BLaER1 treated with 17β-estradiol and CSF1 and Interleukin-3, amounts not matched to agents 10 nM and 100 nM (cell line): ENCODE measurements around the gene ZMAT3.

Source experiments
- H3K27ac ChIP-seq, 11 experiments: shearing (Covaris generic); formaldehyde crosslinking; 2 replicates each; pipeline ENCODE4 v1.8.1; 2022
- H3K27me3 ChIP-seq, 11 experiments: shearing (Covaris generic); formaldehyde crosslinking; 2 replicates each; pipeline ENCODE4 v1.8.1; 2022
- H3K36me3 ChIP-seq, 11 experiments: shearing (Covaris generic); formaldehyde crosslinking; 2 replicates each; pipeline ENCODE4 v1.8.1; 2022
- H3K4me1 ChIP-seq, 10 experiments: shearing (Covaris generic); formaldehyde crosslinking; 2 replicates each; pipeline ENCODE4 v1.8.1; 2022
- H3K4me2 ChIP-seq, 11 experiments: shearing (Covaris generic); formaldehyde crosslinking; 2 replicates each; pipeline ENCODE4 v1.8.1; 2022
- H3K4me3 ChIP-seq, 10 experiments: shearing (Covaris generic); formaldehyde crosslinking; 2 replicates each; pipeline ENCODE4 v1.8.1; 2022
- H3K9ac ChIP-seq, 11 experiments: shearing (Covaris generic); formaldehyde crosslinking; 2 replicates each; pipeline ENCODE4 v1.8.1; 2022
- H3K9me3 ChIP-seq, 11 experiments: shearing (Covaris generic); formaldehyde crosslinking; replicated peaks in 1 of 11; 2 replicates each; pipeline ENCODE4 v1.8.1; 2022
- H4K20me1 ChIP-seq, 11 experiments: shearing (Covaris generic); formaldehyde crosslinking; 2 replicates each; pipeline ENCODE4 v1.8.1; 2022
- Cebpa-rat ChIP-seq, 11 experiments: shearing (Covaris generic); IDR thresholded peaks; 2 replicates each; pipeline ENCODE4 v1.8.1; 2022

Gene ZMAT3

GRCh38 chr3:179000659-179001058 lies 71.0 kb downstream of the ZMAT3 start:
- Histone ChIP-seq H3K27me3 (no peaks in the 10 kb centered on the region), H3K4me1 (no peaks in the 10 kb centered on the region), H3K9me3 (peaks cover 0 to 5% (median 0%) of the 10 kb centered on the region in 11 experiments; a peak in 1 of 22 replicates), H3K36me3 (peaks cover 0 to 88% (median 11%) of the 10 kb centered on the region in 11 experiments; a peak in 11 of 22 replicates), H3K4me2 (no peak overlapping the region), H3K4me3 (no peak overlapping the region), H3K9ac (no peak overlapping the region), H4K20me1 (no peaks in the 10 kb centered on the region), H3K27ac (no peak overlapping the region)
- TF ChIP-seq Cebpa-rat (IDR thresholded peaks at IDR 0.05) = no peak

GRCh38 chr3:179000144-179000543 lies 71.5 kb downstream of the ZMAT3 start:
- Histone ChIP-seq H3K4me1 (no peaks in the 10 kb centered on the region), H3K36me3 (peaks cover 0 to 88% (median 11%) of the 10 kb centered on the region in 11 experiments; a peak in 11 of 22 replicates), H3K4me3 (no peak overlapping the region), H3K4me2 (no peak overlapping the region), H3K27me3 (no peaks in the 10 kb centered on the region), H3K9ac (no peak overlapping the region), H3K9me3 (peaks cover 0 to 5% (median 0%) of the 10 kb centered on the region in 11 experiments; a peak in 1 of 22 replicates), H3K27ac (no peak overlapping the region), H4K20me1 (no peaks in the 10 kb centered on the region)
- no peak for TF ChIP-seq Cebpa-rat (IDR thresholded peaks at IDR 0.05)

- Histone ChIP-seq H3K36me3 (peaks cover 0 to 90% (median 9%) of the 10 kb centered on the region in 11 experiments; a peak in 11 of 22 replicates), H3K4me3 (no peak overlapping the region), H3K4me2 (no peak overlapping the region), H3K27me3 (no peaks in the 10 kb centered on the region), H3K9ac (no peak overlapping the region), H3K27ac (no peak overlapping the region), H4K20me1 (no peaks in the 10 kb centered on the region), H3K4me1 (no peaks in the 10 kb centered on the region), H3K9me3 (peaks cover 5 to 19% (median 12%) of the 10 kb centered on the region in 11 experiments; a peak in 18 of 22 replicates)
- no peak for TF ChIP-seq Cebpa-rat (IDR thresholded peaks at IDR 0.05)
These were observed 75.2 kb downstream of the ZMAT3 start for GRCh38 chr3:178996399-178996798.

- H3K27ac ChIP-seq = no peak overlapping the region
- H3K27me3 ChIP-seq = no peaks in the 10 kb centered on the region
- no peak for TF ChIP-seq Cebpa-rat (IDR thresholded peaks at IDR 0.05)
- H3K9ac ChIP-seq = no peak overlapping the region
- peaks cover 65 to 80% (median 68%) of the 10 kb centered on the region in 11 experiments for H3K9me3 ChIP-seq
- no peaks in the 10 kb centered on the region for H3K4me1 ChIP-seq
- H3K4me2 ChIP-seq = no peak overlapping the region
- H3K4me3 ChIP-seq = peak overlapping the region in 4 of 10 experiments; percentile 6 to 32 (median 18); a peak in 1 of 20 replicates
- no peaks in the 10 kb centered on the region for H4K20me1 ChIP-seq
- peaks cover 26 to 100% (median 46%) of the 10 kb centered on the region in 11 experiments; a peak in 20 of 22 replicates for H3K36me3 ChIP-seq
These were observed 81.3 kb downstream of the ZMAT3 start for GRCh38 chr3:178990293-178990692.

GRCh38 chr3:178989821-178990220 lies 81.8 kb downstream of the ZMAT3 start:
- no peaks in the 10 kb centered on the region for H3K4me1 ChIP-seq
- H3K4me3 ChIP-seq = peak overlapping the region in 3 of 10 experiments; percentile 6 to 32 (median 18); a peak in 1 of 20 replicates
- no peak for TF ChIP-seq Cebpa-rat (IDR thresholded peaks at IDR 0.05)
- no peak overlapping the region for H3K9ac ChIP-seq
- no peaks in the 10 kb centered on the region for H3K27me3 ChIP-seq
- peaks cover 26 to 100% (median 46%) of the 10 kb centered on the region in 11 experiments; a peak in 20 of 22 replicates for H3K36me3 ChIP-seq
- H3K27ac ChIP-seq = no peak overlapping the region
- peaks cover 66 to 85% (median 72%) of the 10 kb centered on the region in 11 experiments for H3K9me3 ChIP-seq
- no peaks in the 10 kb centered on the region for H4K20me1 ChIP-seq
- no peak overlapping the region for H3K4me2 ChIP-seq

- Histone ChIP-seq H3K9ac (no peak overlapping the region), H3K4me1 (peaks cover 0 to under 1% (median 0%) of the 10 kb centered on the region in 10 experiments; a peak in 1 of 20 replicates), H3K9me3 (peaks cover 70 to 92% (median 79%) of the 10 kb centered on the region in 11 experiments), H3K27me3 (no peaks in the 10 kb centered on the region), H3K27ac (no peak overlapping the region), H3K4me3 (0 out of 20 replicates have a peak overlapping the region, but pooled peaks of 1 of the 10 experiments have one; percentile 13), H4K20me1 (no peaks in the 10 kb centered on the region), H3K4me2 (no peak overlapping the region), H3K36me3 (peaks cover 26 to 80% (median 46%) of the 10 kb centered on the region in 11 experiments; a peak in 20 of 22 replicates)
- no peak for TF ChIP-seq Cebpa-rat (IDR thresholded peaks at IDR 0.05)
These were observed 83.9 kb downstream of the ZMAT3 start for GRCh38 chr3:178987745-178988144.

GRCh38 chr3:178986456-178986855 lies 85.2 kb downstream of the ZMAT3 start:
- Histone ChIP-seq H3K27me3 (no peaks in the 10 kb centered on the region), H3K36me3 (peaks cover 26 to 69% (median 45%) of the 10 kb centered on the region in 11 experiments; a peak in 20 of 22 replicates), H3K9me3 (peaks cover 59 to 84% (median 72%) of the 10 kb centered on the region in 11 experiments), H3K9ac (no peak overlapping the region), H3K4me1 (peaks cover 0 to 8% (median 0%) of the 10 kb centered on the region in 10 experiments; a peak in 2 of 20 replicates), H3K4me2 (no peak overlapping the region), H4K20me1 (no peaks in the 10 kb centered on the region), H3K27ac (no peak overlapping the region), H3K4me3 (no peak overlapping the region)
- no peak for TF ChIP-seq Cebpa-rat (IDR thresholded peaks at IDR 0.05)

GRCh38 chr3:178982137-178982536 lies 89.5 kb downstream of the ZMAT3 start:
- no peaks in the 10 kb centered on the region for H4K20me1 ChIP-seq
- no peak overlapping the region for H3K4me3 ChIP-seq
- TF ChIP-seq Cebpa-rat (IDR thresholded peaks at IDR 0.05) = no peak
- peaks cover 0 to 30% (median 8%) of the 10 kb centered on the region in 11 experiments; a peak in 14 of 22 replicates for H3K36me3 ChIP-seq
- peaks cover 0 to 8% (median 0%) of the 10 kb centered on the region in 10 experiments; a peak in 2 of 20 replicates for H3K4me1 ChIP-seq
- peak overlapping the region in 3 of 11 experiments; percentile 7 to 54 (median 29); a peak in 4 of 22 replicates for H3K27ac ChIP-seq
- peaks cover 16 to 44% (median 29%) of the 10 kb centered on the region in 11 experiments for H3K9me3 ChIP-seq
- H3K27me3 ChIP-seq = no peaks in the 10 kb centered on the region
- H3K4me2 ChIP-seq = no peak overlapping the region
- H3K9ac ChIP-seq = no peak overlapping the region

- no peak overlapping the region for H3K27ac ChIP-seq
These were observed 96.3 kb downstream of the ZMAT3 start for GRCh38 chr3:178975320-178975719.

More at GRCh38 chr3:178975320-178975719, 96.3 kb downstream of the ZMAT3 start:
- Histone ChIP-seq H3K4me1 (no peaks in the 10 kb centered on the region), H4K20me1 (no peaks in the 10 kb centered on the region), H3K36me3 (peaks cover 0 to 10% (median 0%) of the 10 kb centered on the region in 11 experiments; a peak in 4 of 22 replicates), H3K4me3 (no peak overlapping the region), H3K4me2 (no peak overlapping the region), H3K27me3 (no peaks in the 10 kb centered on the region), H3K9me3 (peaks cover 17 to 20% (median 18%) of the 10 kb centered on the region in 11 experiments), H3K9ac (no peak overlapping the region)
- no peak for TF ChIP-seq Cebpa-rat (IDR thresholded peaks at IDR 0.05)
